BLaER1 treated with 17β-estradiol and CSF1 and Interleukin-3, amounts not matched to agents 10 nM and 100 nM (cell line): ENCODE data around the gene TMEM37.
"Not testable (repeated sequence)": the region's sequence is repeated elsewhere in the genome, so short reads cannot be mapped to it uniquely, and the experiment has no call there.

Experiments
- H3K27ac ChIP-seq, 11 experiments: shearing (Covaris generic); formaldehyde crosslinking; 2 replicates each; pipeline ENCODE4 v1.8.1; 2022
- H3K27me3 ChIP-seq, 11 experiments: shearing (Covaris generic); formaldehyde crosslinking; 2 replicates each; pipeline ENCODE4 v1.8.1; 2022
- H3K36me3 ChIP-seq, 11 experiments: shearing (Covaris generic); formaldehyde crosslinking; 2 replicates each; pipeline ENCODE4 v1.8.1; 2022
- H3K4me1 ChIP-seq, 10 experiments: shearing (Covaris generic); formaldehyde crosslinking; 2 replicates each; pipeline ENCODE4 v1.8.1; 2022
- H3K4me2 ChIP-seq, 11 experiments: shearing (Covaris generic); formaldehyde crosslinking; 2 replicates each; pipeline ENCODE4 v1.8.1; 2022
- H3K4me3 ChIP-seq, 10 experiments: shearing (Covaris generic); formaldehyde crosslinking; 2 replicates each; pipeline ENCODE4 v1.8.1; 2022
- H3K9ac ChIP-seq, 11 experiments: shearing (Covaris generic); formaldehyde crosslinking; 2 replicates each; pipeline ENCODE4 v1.8.1; 2022
- H3K9me3 ChIP-seq, 11 experiments: shearing (Covaris generic); formaldehyde crosslinking; replicated peaks in 1 of 11; 2 replicates each; pipeline ENCODE4 v1.8.1; 2022
- H4K20me1 ChIP-seq, 11 experiments: shearing (Covaris generic); formaldehyde crosslinking; 2 replicates each; pipeline ENCODE4 v1.8.1; 2022
- Cebpa-rat ChIP-seq, 11 experiments: shearing (Covaris generic); IDR thresholded peaks; 2 replicates each; pipeline ENCODE4 v1.8.1; 2022

TMEM37 gene

GRCh38 chr2:119397196-119397595 lies 34.5 kb upstream of the TMEM37 start:
- no peaks in the 10 kb centered on the region for H4K20me1 ChIP-seq
- no peak overlapping the region for H3K27ac ChIP-seq
- no peak for TF ChIP-seq Cebpa-rat (IDR thresholded peaks at IDR 0.05)
- no peak overlapping the region for H3K4me2 ChIP-seq
- H3K4me1 ChIP-seq: peaks cover 9 to 31% (median 16%) of the 10 kb centered on the region in 10 experiments
- H3K9ac ChIP-seq: no peak overlapping the region
- no peaks in the 10 kb centered on the region for H3K27me3 ChIP-seq
- no peaks in the 10 kb centered on the region for H3K36me3 ChIP-seq
- H3K4me3 ChIP-seq: no peak overlapping the region
- no peaks in the 10 kb centered on the region for H3K9me3 ChIP-seq

GRCh38 chr2:119402106-119402505 lies 29.5 kb upstream of the TMEM37 start:
- no peak overlapping the region for H3K4me3 ChIP-seq
- H3K4me2 ChIP-seq: peak overlapping the region in 9 of 11 experiments; percentile 44 to 71 (median 60); a peak in 14 of 22 replicates
- no peaks in the 10 kb centered on the region for H3K36me3 ChIP-seq
- TF ChIP-seq Cebpa-rat (IDR thresholded peaks at IDR 0.05): no peak
- H3K4me1 ChIP-seq: peaks cover 36 to 48% (median 41%) of the 10 kb centered on the region in 10 experiments
- no peaks in the 10 kb centered on the region for H3K27me3 ChIP-seq
- no peak overlapping the region for H3K9ac ChIP-seq
- H4K20me1 ChIP-seq: no peaks in the 10 kb centered on the region
- H3K9me3 ChIP-seq: 0 out of 22 replicates have a peak, but pooled peaks cover 0 to 4% (median 0%) of the 10 kb centered on the region in 11 experiments
- H3K27ac ChIP-seq: no peak overlapping the region; a peak in 1 of 22 replicates

GRCh38 chr2:119402645-119403560 lies 28.8 kb upstream of the TMEM37 start:
- H3K9ac ChIP-seq: no peak overlapping the region; a peak in 2 of 22 replicates
- H3K27ac ChIP-seq: peak overlapping the region in 3 of 11 experiments; percentile 13 to 42 (median 20); a peak in 2 of 22 replicates
- peak overlapping the region; percentile 44 to 71 (median 52) for H3K4me2 ChIP-seq
- H3K4me3 ChIP-seq: no peak overlapping the region
- no peaks in the 10 kb centered on the region for H3K36me3 ChIP-seq
- TF ChIP-seq Cebpa-rat (IDR thresholded peaks at IDR 0.05): peak in 3 of 11 experiments; percentile 13 to 53 (median 47); a peak in 3 of 22 replicates
- no peaks in the 10 kb centered on the region for H4K20me1 ChIP-seq
- peaks cover 44 to 56% (median 49%) of the 10 kb centered on the region in 10 experiments for H3K4me1 ChIP-seq
- no peaks in the 10 kb centered on the region for H3K27me3 ChIP-seq
- H3K9me3 ChIP-seq: 0 out of 22 replicates have a peak, but pooled peaks cover 0 to 4% (median 0%) of the 10 kb centered on the region in 11 experiments

- H3K27ac ChIP-seq: peak overlapping the region in 2 of 11 experiments; percentile 13 to 42; a peak in 1 of 22 replicates
- H4K20me1 ChIP-seq, H3K9me3 ChIP-seq, H3K4me3 ChIP-seq, H3K36me3 ChIP-seq, H3K27me3 ChIP-seq, H3K9ac ChIP-seq: not testable (repeated sequence)
- peaks cover 44 to 60% (median 52%) of the 10 kb centered on the region in 10 experiments for H3K4me1 ChIP-seq
- H3K4me2 ChIP-seq: peak overlapping the region; percentile 44 to 71 (median 52); a peak in 20 of 22 replicates
Observed at GRCh38 chr2:119403618-119404017, 28.0 kb upstream of the TMEM37 start.

GRCh38 chr2:119405151-119405550 lies 26.5 kb upstream of the TMEM37 start:
- no peak overlapping the region for H3K4me3 ChIP-seq
- H3K9ac ChIP-seq: no peak overlapping the region
- peaks cover 0 to 5% (median 0%) of the 10 kb centered on the region in 11 experiments; a peak in 3 of 22 replicates for H3K9me3 ChIP-seq
- no peak overlapping the region for H3K27ac ChIP-seq
- H3K36me3 ChIP-seq: no peaks in the 10 kb centered on the region
- TF ChIP-seq Cebpa-rat (IDR thresholded peaks at IDR 0.05): no peak
- 0 out of 22 replicates have a peak overlapping the region, but pooled peaks of 1 of the 11 experiments have one; percentile 45 for H3K4me2 ChIP-seq
- no peaks in the 10 kb centered on the region for H3K27me3 ChIP-seq
- peaks cover 40 to 58% (median 42%) of the 10 kb centered on the region in 10 experiments for H3K4me1 ChIP-seq
- no peaks in the 10 kb centered on the region for H4K20me1 ChIP-seq

- Histone ChIP-seq H4K20me1 (no peaks in the 10 kb centered on the region), H3K9ac (peak overlapping the region in 10 of 11 experiments; percentile 12 to 55 (median 40); a peak in 14 of 22 replicates), H3K4me3 (peak overlapping the region in 1 of 10 experiments; percentile 1; a peak in 2 of 20 replicates), H3K27ac (peak overlapping the region in 10 of 11 experiments; percentile 4 to 66 (median 50); a peak in 16 of 22 replicates), H3K36me3 (no peaks in the 10 kb centered on the region), H3K9me3 (peaks cover 0 to 15% (median 7%) of the 10 kb centered on the region in 11 experiments; a peak in 10 of 22 replicates), H3K27me3 (no peaks in the 10 kb centered on the region), H3K4me2 (peak overlapping the region; percentile 55 to 76 (median 72)), H3K4me1 (peaks cover 32 to 54% (median 38%) of the 10 kb centered on the region in 10 experiments)
- no peak for TF ChIP-seq Cebpa-rat (IDR thresholded peaks at IDR 0.05)
Observed at GRCh38 chr2:119407430-119408220, 24.0 kb upstream of the TMEM37 start.

- TF ChIP-seq Cebpa-rat (IDR thresholded peaks at IDR 0.05): peak in 1 of 11 experiments; percentile 53; a peak in 1 of 22 replicates
- H3K27ac ChIP-seq: peak overlapping the region; percentile 17 to 66 (median 49); a peak in 18 of 22 replicates
- H3K4me3 ChIP-seq: peak overlapping the region in 1 of 10 experiments; percentile 1; a peak in 3 of 20 replicates
- H3K4me2 ChIP-seq: peak overlapping the region; percentile 55 to 76 (median 72)
- no peaks in the 10 kb centered on the region for H3K27me3 ChIP-seq
- peak overlapping the region; percentile 12 to 55 (median 32); a peak in 14 of 22 replicates for H3K9ac ChIP-seq
- H4K20me1 ChIP-seq: no peaks in the 10 kb centered on the region
- H3K36me3 ChIP-seq: no peaks in the 10 kb centered on the region
- peaks cover 26 to 48% (median 32%) of the 10 kb centered on the region in 10 experiments for H3K4me1 ChIP-seq
- H3K9me3 ChIP-seq: peaks cover 0 to 15% (median 7%) of the 10 kb centered on the region in 11 experiments; a peak in 10 of 22 replicates
Observed at GRCh38 chr2:119408221-119408619, 23.4 kb upstream of the TMEM37 start.

GRCh38 chr2:119409506-119409905 lies 22.1 kb upstream of the TMEM37 start:
- Histone ChIP-seq H3K4me1 (peaks cover 17 to 39% (median 23%) of the 10 kb centered on the region in 10 experiments), H3K36me3 (no peaks in the 10 kb centered on the region), H3K4me2 (no peak overlapping the region), H4K20me1 (no peaks in the 10 kb centered on the region), H3K27me3 (no peaks in the 10 kb centered on the region), H3K9ac (no peak overlapping the region), H3K27ac (no peak overlapping the region), H3K4me3 (no peak overlapping the region), H3K9me3 (peaks cover 6 to 24% (median 17%) of the 10 kb centered on the region in 11 experiments; a peak in 21 of 22 replicates)
- no peak for TF ChIP-seq Cebpa-rat (IDR thresholded peaks at IDR 0.05)
